C4-2B (cell line): ENCODE results near the gene CFAP161.

Experiments used
- ZFX ChIP-seq: fragments of 450-650 bp; IDR thresholded peaks from 2 replicates; pipeline ENCODE4 v1.6.1; 2017
- TF ChIP-seq, protein P1 (sequence below): fragments of 450-650 bp; conservative IDR thresholded peaks from 2 replicates; pipeline ENCODE4 v1.5.1; 2017; ENCODE audit warnings: mild to moderate bottlenecking

DNA sequence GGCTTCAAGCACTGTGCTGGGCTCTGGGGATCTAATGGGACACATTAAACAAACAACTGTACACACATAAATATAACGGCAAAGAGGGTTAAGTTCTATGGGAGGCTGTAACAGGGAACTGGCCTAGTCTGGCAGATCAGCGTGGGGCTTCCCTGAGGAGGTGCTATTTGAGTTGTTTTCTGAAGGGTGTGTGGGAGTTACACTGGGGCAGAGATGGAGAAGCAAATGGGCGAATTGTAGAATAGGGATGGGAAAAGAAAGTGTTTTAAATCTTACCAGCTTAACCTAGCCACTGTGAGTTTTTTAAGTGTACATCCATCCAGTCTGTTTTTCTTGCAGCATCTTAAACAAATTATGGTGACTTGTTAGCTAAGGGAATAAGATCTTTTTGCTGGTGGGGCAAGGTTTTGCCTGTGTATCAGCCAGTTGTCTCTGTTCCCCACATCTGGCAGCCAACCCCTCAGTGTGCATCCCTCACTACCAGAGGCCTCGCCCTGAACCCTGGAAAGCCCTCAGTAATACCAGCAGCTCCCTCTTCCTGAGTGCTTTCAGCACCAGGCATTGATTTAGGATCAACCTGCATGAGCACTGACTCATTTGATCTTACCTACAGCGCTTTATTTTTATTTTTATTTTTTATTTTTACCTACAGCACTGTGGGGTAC lies 51.7 kb downstream of the CFAP161 start:
- TF ChIP-seq, protein P1, sequence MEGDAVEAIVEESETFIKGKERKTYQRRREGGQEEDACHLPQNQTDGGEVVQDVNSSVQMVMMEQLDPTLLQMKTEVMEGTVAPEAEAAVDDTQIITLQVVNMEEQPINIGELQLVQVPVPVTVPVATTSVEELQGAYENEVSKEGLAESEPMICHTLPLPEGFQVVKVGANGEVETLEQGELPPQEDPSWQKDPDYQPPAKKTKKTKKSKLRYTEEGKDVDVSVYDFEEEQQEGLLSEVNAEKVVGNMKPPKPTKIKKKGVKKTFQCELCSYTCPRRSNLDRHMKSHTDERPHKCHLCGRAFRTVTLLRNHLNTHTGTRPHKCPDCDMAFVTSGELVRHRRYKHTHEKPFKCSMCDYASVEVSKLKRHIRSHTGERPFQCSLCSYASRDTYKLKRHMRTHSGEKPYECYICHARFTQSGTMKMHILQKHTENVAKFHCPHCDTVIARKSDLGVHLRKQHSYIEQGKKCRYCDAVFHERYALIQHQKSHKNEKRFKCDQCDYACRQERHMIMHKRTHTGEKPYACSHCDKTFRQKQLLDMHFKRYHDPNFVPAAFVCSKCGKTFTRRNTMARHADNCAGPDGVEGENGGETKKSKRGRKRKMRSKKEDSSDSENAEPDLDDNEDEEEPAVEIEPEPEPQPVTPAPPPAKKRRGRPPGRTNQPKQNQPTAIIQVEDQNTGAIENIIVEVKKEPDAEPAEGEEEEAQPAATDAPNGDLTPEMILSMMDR: no peak
- TF ChIP-seq ZFX: no peak
